ENCODE data around the gene ARHGAP26.
A peak's percentile ranks its signal among the peaks of the same experiment; 100 is the strongest.
"Not testable (repeated sequence)": the region's sequence is repeated elsewhere in the genome, so short reads cannot be mapped to it uniquely, and the experiment has no call there.

The ARHGAP26 gene

GRCh38 chr5:142957528-142957927, 187.4 kb downstream of the ARHGAP26 start:
- in situ Hi-C loops (cut with MboI; ENCODE audit: low pct_unique_long_range_greater_than_20kb, low sequenced_read_pairs), result no loop called here
- DNase-seq, result no peak

- in situ Hi-C loops (cut with MboI; ENCODE audit: low pct_unique_long_range_greater_than_20kb, low sequenced_read_pairs), result no loop called here
Measured at GRCh38 chr5:142958944-142959682, 188.9 kb downstream of the ARHGAP26 start.

GRCh38 chr5:142959683-142960657, 189.8 kb downstream of the ARHGAP26 start:
- DNase-seq, result peak; percentile 58
- in situ Hi-C loops (cut with MboI; ENCODE audit: low pct_unique_long_range_greater_than_20kb, low sequenced_read_pairs), result no loop called here

More at GRCh38 chr5:142958944-142959682, 188.9 kb downstream of the ARHGAP26 start:
- DNase-seq, result no peak

- no peak for DNase-seq
- in situ Hi-C loops (cut with MboI; ENCODE audit: low pct_unique_long_range_greater_than_20kb, low sequenced_read_pairs), result no loop called here
Measured at GRCh38 chr5:142961440-142962173, 191.4 kb downstream of the ARHGAP26 start.

GRCh38 chr5:142962174-142962533, 192.0 kb downstream of the ARHGAP26 start:
- in situ Hi-C loops (cut with MboI; ENCODE audit: low pct_unique_long_range_greater_than_20kb, low sequenced_read_pairs), result no loop called here
- DNase-seq, result no peak

DNA sequence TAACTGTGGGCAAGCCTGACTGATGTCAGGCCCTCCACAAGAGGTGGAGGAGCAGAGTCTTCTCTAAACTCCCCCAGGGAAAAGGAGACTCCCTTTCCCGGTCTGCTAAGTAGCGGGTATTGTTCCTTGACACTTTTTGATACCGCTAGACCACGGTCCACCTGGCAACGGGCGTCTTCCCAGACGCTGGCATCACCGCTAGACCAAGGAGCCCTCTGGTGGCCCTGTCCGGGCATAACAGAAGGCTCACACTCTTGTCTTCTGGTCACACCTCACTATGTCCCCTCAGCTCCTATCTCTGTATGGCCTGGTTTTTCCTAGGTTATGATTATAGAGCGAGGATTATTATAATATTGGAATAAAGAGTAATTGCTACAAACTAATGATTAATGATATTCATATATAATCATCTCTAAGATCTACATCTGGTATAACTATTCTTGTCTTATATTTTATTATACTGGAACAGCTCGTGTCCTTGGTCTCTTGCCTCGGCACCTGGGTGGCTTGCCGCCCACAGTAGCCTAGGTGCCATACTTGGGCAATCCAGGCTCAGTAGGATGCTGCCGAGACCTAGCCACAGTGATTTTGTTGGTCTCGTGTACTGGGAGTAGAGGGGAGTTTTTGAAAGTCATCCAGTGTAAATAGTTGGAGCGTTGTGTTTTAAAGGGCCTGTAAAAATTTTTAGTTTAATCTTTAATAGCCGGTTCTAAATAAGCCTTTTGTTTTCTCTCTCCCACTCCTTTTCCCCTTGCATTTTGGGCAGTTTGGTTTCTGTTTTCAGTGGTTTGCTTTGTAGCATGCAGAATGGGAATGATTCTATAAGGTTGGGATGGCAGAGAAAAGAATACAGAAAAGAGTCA, 195.3 kb downstream of the ARHGAP26 start:
- DNase-seq; in situ Hi-C loops (cut with MboI; ENCODE audit: low pct_unique_long_range_greater_than_20kb, low sequenced_read_pairs): not testable (repeated sequence)

GRCh38 chr5:142966121-142966420, 195.9 kb downstream of the ARHGAP26 start:
- DNase-seq, result no peak
- in situ Hi-C loops (cut with MboI; ENCODE audit: low pct_unique_long_range_greater_than_20kb, low sequenced_read_pairs), result no loop called here

DNA sequence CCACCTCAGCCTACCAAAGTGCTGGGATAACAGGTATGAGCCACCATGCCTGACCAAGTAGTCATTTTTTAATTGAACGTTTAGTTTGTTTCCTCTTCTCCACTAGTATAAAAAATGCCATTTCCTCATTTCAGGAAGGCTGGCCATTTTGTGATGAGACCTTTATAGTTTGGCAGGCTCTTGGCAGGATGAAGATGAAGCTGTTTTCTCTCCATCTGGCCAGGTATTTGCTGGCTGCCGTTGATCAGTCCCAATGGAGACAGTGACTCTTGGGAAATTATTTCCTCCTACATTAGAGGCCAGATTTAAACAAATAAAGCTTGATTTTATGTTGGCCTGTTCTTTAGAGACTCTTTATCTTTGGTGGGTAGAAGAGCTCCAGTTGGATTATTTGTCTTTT, 199.0 kb downstream of the ARHGAP26 start:
- in situ Hi-C loops (cut with MboI; ENCODE audit: low pct_unique_long_range_greater_than_20kb, low sequenced_read_pairs), result no loop called here
- DNase-seq, result no peak

DNA sequence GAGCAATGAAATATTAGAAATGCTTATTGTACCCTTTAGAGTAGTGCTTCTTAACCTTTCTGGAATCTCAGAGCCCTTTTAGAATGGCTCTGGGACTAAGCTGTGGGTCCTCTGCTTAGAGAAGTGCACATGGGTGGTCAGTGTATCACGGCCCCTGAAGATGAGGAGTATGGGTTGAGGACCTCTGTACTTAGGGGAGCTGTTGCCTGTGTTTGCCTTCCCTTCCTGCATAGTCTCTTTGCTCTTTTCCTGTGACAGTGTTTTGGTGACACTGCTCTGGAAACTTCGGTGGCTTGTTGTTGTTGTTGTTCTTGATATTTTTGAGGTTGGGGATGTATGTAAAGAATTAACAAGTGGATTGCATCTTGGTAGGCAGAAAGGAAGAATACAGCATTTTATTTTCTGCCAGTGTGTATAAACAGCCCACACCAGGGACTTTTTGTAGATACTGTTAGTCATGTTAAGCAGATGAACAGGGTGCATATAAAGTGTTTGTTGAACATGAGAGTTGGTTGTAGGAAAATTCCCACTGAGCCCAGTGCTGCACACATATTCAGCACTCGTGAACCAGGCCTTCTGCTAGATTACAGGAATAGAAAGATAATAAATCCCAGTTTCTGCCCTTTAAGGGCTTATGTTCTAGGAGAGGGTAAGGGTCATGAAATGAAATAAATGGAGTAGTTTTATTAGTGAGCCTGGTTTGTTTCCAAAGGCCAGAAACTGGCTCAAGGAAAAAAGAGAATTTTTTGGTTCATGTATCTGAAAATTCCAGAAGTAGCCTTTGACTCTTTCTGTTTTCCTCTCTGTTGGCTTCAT, 199.7 kb downstream of the ARHGAP26 start:
- DNase-seq, result no peak

GRCh38 chr5:142970440-142971030, 200.4 kb downstream of the ARHGAP26 start:
- DNase-seq, result no peak
- in situ Hi-C loops (cut with MboI; ENCODE audit: low pct_unique_long_range_greater_than_20kb, low sequenced_read_pairs), result no loop called here

More for the DNA sequence above, 199.7 kb downstream of the ARHGAP26 start:
- in situ Hi-C loops (cut with MboI; ENCODE audit: low pct_unique_long_range_greater_than_20kb, low sequenced_read_pairs), result no loop called here

DNA sequence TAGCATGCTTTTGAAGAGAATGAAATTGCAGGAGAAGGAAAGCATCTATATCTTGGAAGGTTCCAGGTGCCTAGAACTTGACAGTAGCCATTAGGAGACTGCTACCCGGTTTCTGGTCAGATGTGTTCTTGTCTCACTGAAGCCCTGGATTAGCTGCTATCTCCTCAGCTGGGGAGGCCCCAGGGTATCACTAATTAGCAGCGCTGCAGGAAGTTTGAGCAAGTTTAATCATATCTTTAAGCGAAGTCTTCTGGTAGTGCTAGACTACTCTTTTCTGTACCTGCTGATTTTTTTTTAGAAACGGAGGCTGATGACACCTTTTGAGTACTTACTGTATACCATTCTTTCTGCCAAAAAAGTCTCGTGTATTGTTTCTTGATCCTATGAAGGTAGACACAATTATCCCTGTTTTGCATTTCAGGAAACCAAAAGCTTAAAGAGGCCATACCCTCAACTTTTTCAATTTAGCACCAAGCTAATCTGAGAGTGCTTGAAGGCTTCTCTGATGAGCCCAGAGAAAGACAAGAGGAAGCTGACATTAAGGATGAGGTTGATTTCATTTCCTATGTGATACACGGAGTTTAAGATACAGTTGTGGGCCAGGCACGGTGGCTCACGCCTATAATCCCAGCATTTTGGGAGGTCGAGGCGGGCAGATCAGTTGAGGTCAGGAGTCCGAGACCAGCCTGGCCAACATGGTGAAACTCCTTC, 201.3 kb downstream of the ARHGAP26 start:
- in situ Hi-C loops (cut with MboI; ENCODE audit: low pct_unique_long_range_greater_than_20kb, low sequenced_read_pairs), result no loop called here
- DNase-seq, result no peak

GRCh38 chr5:142972064-142972570, 201.9 kb downstream of the ARHGAP26 start:
- peak; percentile 35 for DNase-seq
- in situ Hi-C loops (cut with MboI; ENCODE audit: low pct_unique_long_range_greater_than_20kb, low sequenced_read_pairs), result no loop called here

DNA sequence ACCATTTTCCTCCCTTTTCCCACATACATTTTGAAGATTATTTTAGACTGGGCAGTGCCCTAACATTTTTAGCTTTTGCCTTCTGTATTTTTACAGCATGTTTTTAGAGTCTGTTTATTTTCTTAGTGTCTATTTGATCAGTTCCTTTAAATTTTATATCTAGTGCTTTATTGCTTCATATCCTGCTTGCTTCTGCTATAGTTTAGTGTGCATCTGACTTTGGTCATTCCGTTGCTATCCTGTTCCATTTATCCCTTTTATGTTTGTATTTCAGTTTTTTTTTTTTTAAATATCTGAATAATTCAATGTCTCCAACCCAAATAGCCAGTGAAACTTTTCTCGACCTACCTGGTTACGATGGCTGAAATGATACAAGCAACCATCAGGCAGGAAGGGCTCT, 203.8 kb downstream of the ARHGAP26 start:
- DNase-seq, result no peak
- in situ Hi-C loops (cut with MboI; ENCODE audit: low pct_unique_long_range_greater_than_20kb, low sequenced_read_pairs), result no loop called here

- no peak for DNase-seq
- in situ Hi-C loops (cut with MboI; ENCODE audit: low pct_unique_long_range_greater_than_20kb, low sequenced_read_pairs), result no loop called here
Measured at GRCh38 chr5:142974409-142974808, 204.2 kb downstream of the ARHGAP26 start.

DNA sequence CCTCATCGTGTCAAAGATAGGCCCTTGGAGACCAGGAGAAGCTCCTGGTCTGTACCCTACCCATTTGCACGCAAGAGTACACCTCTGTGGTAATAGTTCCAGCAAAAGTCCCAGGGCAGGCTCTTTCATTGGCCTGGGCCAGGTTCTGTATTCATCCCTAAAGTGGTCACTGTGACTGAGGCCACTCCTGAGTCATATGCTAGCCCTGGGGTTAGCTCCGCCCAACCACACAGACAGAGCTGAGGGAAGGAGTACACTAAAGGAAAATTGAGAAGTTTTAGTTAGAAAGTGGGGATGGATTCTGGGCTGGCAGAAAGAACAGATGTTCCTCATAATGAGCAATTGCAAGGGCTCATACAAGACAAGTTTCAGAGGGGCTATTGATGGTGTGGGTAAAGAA, 206.7 kb downstream of the ARHGAP26 start:
- DNase-seq, result no peak
- in situ Hi-C loops (cut with MboI; ENCODE audit: low pct_unique_long_range_greater_than_20kb, low sequenced_read_pairs), result no loop called here

GRCh38 chr5:142977363-142978051, 207.3 kb downstream of the ARHGAP26 start:
- DNase-seq, result peak; percentile 93
- in situ Hi-C loops (cut with MboI; ENCODE audit: low pct_unique_long_range_greater_than_20kb, low sequenced_read_pairs), result no loop called here
